Lower lobe of right lung (tissue), 2 donors: Measurements from ENCODE around the gene MYRIP. TPM values are rescaled to one million over a fixed set of nuclear protein-coding genes. Genes with fewer than 3 reads are reported as not detected.

Experiments
- ATAC-seq, 2 donors: fragments of 200-7000 bp; cut with Tn5 transposase; one replicate each; pipeline ENCODE4 v1.9.1; 2020 to 2022; ENCODE audit warnings: mild to moderate bottlenecking in 2 of 2, moderate library complexity in 2 of 2
- DNase-seq: peaks from one replicate; pipeline ENCODE4 v3.0.0-alpha.2; 2020
- H3K27ac ChIP-seq: fragments of 200-600 bp; one replicate; pipeline ENCODE4 v1.8.0; 2022
- H3K27me3 ChIP-seq: fragments of 200-600 bp; one replicate; pipeline ENCODE4 v1.8.0; 2022; ENCODE audit warnings: low read depth
- H3K36me3 ChIP-seq: fragments of 200-600 bp; one replicate; pipeline ENCODE4 v1.8.0; 2022; ENCODE audit warnings: mild to moderate bottlenecking
- H3K4me1 ChIP-seq: fragments of 200-600 bp; one replicate; pipeline ENCODE4 v1.8.0; 2022
- H3K4me3 ChIP-seq: fragments of 200-600 bp; one replicate; pipeline ENCODE4 v1.8.0; 2022; ENCODE audit warnings: mild to moderate bottlenecking
- H3K9me3 ChIP-seq: fragments of 200-600 bp; one replicate; pipeline ENCODE4 v1.8.0; 2022
- intact Hi-C: fragments of 100-400 bp; cut with DNase I; formaldehyde crosslinking; loops from one replicate; pipeline ENCODE4 v1.11.0; 2022
- total RNA-seq: library from RNA; stranded (reverse); fragmentation: NEBNext Ultra II Directional; extraction: Animal tissue kit (Norgen Biotek cat#: 25700); gene quantifications from one replicate; pipeline ENCODE4 v1.2.1, GENCODE V29; 2021
- TF ChIP-seq, protein P1 (sequence below): fragments of 200-600 bp; IDR thresholded peaks from one replicate; pipeline ENCODE4 v1.8.0; 2022; ENCODE audit warnings: antibody characterized with exemption, mild to moderate bottlenecking
- donor health status: DM: no; HTN: yes; CAD: no; lungs with severe emphysema.

Gene MYRIP
- total RNA-seq, 1 donor from 2014 or later: 1.8 TPM

DNA sequence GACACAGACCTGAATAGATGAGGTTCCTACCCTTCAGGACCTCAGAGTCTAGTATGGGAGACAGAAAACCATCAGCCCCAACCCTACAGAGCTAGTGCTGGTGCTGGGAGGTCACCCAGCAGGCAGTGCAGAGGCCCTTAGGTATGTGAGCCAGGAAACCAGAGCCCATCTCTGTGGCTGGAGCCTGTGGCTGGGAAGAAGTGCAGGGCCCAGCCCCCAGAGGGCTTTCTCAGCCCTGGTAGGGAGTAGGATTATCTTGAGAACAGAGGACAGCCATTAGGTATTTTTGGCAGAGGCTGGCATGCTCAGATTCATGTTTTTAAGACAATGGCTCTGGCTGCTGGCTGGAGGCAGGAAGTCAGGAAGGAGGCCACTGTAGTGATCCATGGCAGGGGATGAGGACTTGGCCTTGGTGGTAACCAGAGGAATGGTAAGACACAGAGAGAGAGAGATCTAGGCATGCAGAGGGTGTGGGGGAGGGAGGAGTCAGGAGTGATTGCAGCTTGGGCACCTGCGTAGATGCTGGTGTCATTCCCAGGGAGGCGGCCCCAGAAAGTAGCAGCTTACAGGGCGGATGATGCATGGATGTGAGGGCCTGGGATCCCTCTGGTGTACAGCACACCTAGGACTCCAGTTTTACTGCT lies 279.2 kb downstream of the MYRIP start:
- intact Hi-C loops: no loop called here
- no peak for DNase-seq
- no peak overlapping the region for H3K4me3 ChIP-seq
- no peak overlapping the region for H3K27ac ChIP-seq
- TF ChIP-seq, protein P1, sequence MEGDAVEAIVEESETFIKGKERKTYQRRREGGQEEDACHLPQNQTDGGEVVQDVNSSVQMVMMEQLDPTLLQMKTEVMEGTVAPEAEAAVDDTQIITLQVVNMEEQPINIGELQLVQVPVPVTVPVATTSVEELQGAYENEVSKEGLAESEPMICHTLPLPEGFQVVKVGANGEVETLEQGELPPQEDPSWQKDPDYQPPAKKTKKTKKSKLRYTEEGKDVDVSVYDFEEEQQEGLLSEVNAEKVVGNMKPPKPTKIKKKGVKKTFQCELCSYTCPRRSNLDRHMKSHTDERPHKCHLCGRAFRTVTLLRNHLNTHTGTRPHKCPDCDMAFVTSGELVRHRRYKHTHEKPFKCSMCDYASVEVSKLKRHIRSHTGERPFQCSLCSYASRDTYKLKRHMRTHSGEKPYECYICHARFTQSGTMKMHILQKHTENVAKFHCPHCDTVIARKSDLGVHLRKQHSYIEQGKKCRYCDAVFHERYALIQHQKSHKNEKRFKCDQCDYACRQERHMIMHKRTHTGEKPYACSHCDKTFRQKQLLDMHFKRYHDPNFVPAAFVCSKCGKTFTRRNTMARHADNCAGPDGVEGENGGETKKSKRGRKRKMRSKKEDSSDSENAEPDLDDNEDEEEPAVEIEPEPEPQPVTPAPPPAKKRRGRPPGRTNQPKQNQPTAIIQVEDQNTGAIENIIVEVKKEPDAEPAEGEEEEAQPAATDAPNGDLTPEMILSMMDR: no peak
- peaks cover 4% of the 10 kb centered on the region for H3K4me1 ChIP-seq
- H3K27me3 ChIP-seq: no peaks in the 10 kb centered on the region
- H3K36me3 ChIP-seq: no peaks in the 10 kb centered on the region
- no peaks in the 10 kb centered on the region for H3K9me3 ChIP-seq
- peak in 1 of 2 donors; percentile 6 for ATAC-seq

- ATAC-seq: no peak
- H3K27ac ChIP-seq: no peak overlapping the region
Measured at GRCh38 chr3:40096661-40097111, 287.3 kb downstream of the MYRIP start.

DNA sequence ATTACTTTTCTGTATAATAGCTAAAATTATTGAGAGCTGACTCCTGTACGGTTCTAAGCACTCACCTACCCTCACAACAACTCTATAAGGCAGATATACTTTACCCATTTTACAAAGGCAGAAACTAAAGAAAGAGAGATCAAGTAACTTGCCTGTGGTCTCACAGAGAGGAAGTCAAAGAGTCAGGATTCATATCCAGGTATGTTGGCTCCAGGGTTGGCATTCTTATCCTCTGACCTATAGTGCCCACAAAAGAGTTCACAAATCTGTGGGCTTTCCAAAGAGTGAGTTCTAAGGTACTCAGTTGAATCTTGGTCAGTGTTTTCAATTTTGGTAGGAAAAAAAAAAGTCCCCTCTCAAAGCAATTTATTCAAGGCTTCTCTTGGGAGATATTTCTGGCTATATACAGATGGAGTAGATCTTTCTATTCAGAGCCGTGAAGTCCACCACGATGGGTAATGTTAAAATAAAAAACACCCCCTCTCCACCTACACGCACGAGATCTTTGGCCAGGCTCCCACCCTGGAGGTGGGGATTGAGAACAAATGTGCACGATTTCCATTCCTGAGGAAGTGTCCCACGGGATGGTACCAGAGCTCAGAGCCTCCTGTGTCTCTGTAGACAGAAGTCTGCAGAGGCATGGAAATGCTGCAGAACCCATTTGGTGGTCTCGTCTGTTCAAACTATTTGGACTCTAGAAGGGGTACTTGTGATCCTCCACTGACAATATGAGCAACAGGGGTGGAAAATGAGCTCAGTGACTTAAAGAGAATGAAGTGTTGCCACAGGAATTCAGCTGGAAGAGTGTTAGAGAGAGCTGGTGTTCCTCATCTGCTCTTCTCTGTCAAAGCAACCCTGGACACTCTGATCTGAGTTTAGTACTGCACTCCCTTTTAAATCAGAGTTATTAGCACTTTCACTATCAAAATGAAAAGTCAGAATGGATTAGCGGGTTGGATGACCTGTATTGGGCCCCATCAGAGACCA lies 288.0 kb downstream of the MYRIP start:
- Histone ChIP-seq H3K4me3 (no peak overlapping the region), H3K4me1 (no peaks in the 10 kb centered on the region), H3K27ac (no peak overlapping the region), H3K9me3 (peaks cover 12% of the 10 kb centered on the region), H3K36me3 (no peaks in the 10 kb centered on the region), H3K27me3 (no peaks in the 10 kb centered on the region)
- ATAC-seq (no peak), DNase-seq (no peak)
- TF ChIP-seq, protein P1: no peak
- intact Hi-C loops: no loop called here

More at GRCh38 chr3:40096661-40097111, 287.3 kb downstream of the MYRIP start:
- TF ChIP-seq, protein P1: no peak
- Histone ChIP-seq H3K4me1 (no peaks in the 10 kb centered on the region), H3K4me3 (no peak overlapping the region), H3K9me3 (peaks cover 8% of the 10 kb centered on the region), H3K36me3 (no peaks in the 10 kb centered on the region), H3K27me3 (no peaks in the 10 kb centered on the region)
- no peak for DNase-seq
- intact Hi-C loops: no loop called here

GRCh38 chr3:40098261-40098759 lies 288.9 kb downstream of the MYRIP start:
- intact Hi-C loops: no loop called here
- Histone ChIP-seq H3K9me3 (peaks cover 12% of the 10 kb centered on the region), H3K36me3 (no peaks in the 10 kb centered on the region), H3K4me3 (no peak overlapping the region), H3K27me3 (no peaks in the 10 kb centered on the region), H3K4me1 (no peaks in the 10 kb centered on the region), H3K27ac (no peak overlapping the region)
- no peak for ATAC-seq
- TF ChIP-seq, protein P1: no peak
- no peak for DNase-seq

DNA sequence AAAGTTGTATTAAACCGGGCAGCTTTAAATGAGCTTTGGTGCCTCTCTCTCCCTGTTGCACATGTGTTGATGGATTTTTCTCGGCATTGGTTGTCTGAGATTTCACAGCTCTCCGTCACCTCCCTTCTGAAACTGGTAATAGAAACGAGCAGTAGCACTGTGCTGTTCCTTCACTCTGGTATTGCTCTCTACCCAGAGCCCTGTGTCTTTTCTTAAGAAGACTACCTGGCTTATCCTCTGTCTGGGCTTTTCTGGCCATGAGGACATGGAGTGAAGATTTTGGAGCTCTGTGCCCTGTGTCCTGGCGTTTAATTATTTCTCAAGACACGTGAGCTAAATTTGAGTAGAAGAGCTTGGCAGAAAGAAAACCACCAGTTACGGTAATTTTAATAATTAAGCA lies 290.5 kb downstream of the MYRIP start:
- H3K27me3 ChIP-seq: no peaks in the 10 kb centered on the region

More for the DNA sequence above, 290.5 kb downstream of the MYRIP start:
- Histone ChIP-seq H3K4me1 (no peaks in the 10 kb centered on the region), H3K9me3 (peaks cover 12% of the 10 kb centered on the region), H3K36me3 (no peaks in the 10 kb centered on the region), H3K4me3 (no peak overlapping the region), H3K27ac (no peak overlapping the region)
- no peak for DNase-seq
- intact Hi-C loops: no loop called here
- ATAC-seq: no peak
- TF ChIP-seq, protein P1: no peak
